ENCODE results near the gene CSNK1A1. TPM values are rescaled to one million over a fixed set of nuclear protein-coding genes. Genes with fewer than 3 reads are reported as not detected.

CSNK1A1 gene
- total RNA-seq, 1 experiment from 2014 or later = 244 TPM

DNA sequence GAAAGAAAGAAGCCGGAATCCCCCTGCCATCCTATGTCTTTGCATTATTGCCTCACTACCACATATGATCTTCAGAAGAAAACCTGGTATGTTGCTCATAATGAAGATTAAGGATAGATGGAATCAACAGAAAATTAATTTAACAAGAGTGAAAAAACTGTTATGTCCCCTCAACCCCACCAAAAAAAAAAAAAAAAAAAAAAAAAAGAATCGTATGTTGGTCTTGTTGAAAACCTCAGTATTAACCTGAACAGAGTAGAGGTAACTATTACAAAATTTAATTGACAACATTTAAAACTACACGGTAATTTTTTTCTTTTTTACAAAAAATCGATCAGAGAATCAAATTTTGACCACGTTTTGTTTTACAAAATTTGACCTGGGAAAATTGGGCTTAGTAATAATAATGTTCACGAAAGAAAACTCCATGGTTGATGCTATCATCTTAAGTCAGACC lies 827 bp upstream of the CSNK1A1 start:
- Histone ChIP-seq H3K4me1 (ENCODE audit: insufficient read depth, low read length, poor library complexity, severe bottlenecking) (peaks cover 24% of the 10 kb centered on the region), H3K27me3 (replicated peaks; ENCODE audit: insufficient read depth, low read depth, low read length, poor library complexity) (no peaks in the 10 kb centered on the region), H3K27ac (ENCODE audit: low read depth, low read length, poor library complexity, severe bottlenecking) (peak overlapping the region; percentile 95), H3K36me3 (ENCODE audit: insufficient read depth, low read length, poor library complexity, severe bottlenecking) (peaks cover 25% of the 10 kb centered on the region), H3K4me3 (ENCODE audit: low read depth, low read length, poor library complexity, severe bottlenecking) (peak overlapping the region; percentile 91), H3K9me3 (ENCODE audit: low read depth, low read length, poor library complexity, severe bottlenecking) (no peaks in the 10 kb centered on the region)
- BruUV-seq (replicated peaks) = no TSS peak
- POLR2A ChIA-PET (ENCODE audit: low non-redundant PET) = interaction anchor here (0.5 to 0.6 kb wide), 3 partner anchors 17 to 104 kb away, joined by 3 to 22 read pairs (median 3); no protein-coding TSS in a partner anchor
- intact Hi-C loops (cut with micrococcal nuclease; ENCODE audit: unreplicated experiment) = no loop called here
- TF ChIP-seq CTCF (conservative IDR thresholded peaks at IDR 0.05; ENCODE audit: low read depth, low read length) (no peak), EZH2 (IDR thresholded peaks at IDR 0.05; ENCODE audit: borderline replicate concordance, low read depth, low read length, poor library complexity, severe bottlenecking) (no peak)
- DNase-seq (ENCODE audit: low spot score) = no peak
- CTCF ChIA-PET = interaction anchor here (0.7 kb wide), 1 partner anchor 196 kb away, joined by 5 read pairs; no protein-coding TSS in a partner anchor

GRCh38 chr5:149550594-149551226 lies 529 bp downstream of the CSNK1A1 start:
- Histone ChIP-seq H3K27ac (ENCODE audit: low read depth, low read length, poor library complexity, severe bottlenecking) (peak overlapping the region; percentile 95), H3K4me3 (ENCODE audit: low read depth, low read length, poor library complexity, severe bottlenecking) (peak overlapping the region; percentile 91), H3K27me3 (replicated peaks; ENCODE audit: insufficient read depth, low read depth, low read length, poor library complexity) (no peaks in the 10 kb centered on the region), H3K9me3 (ENCODE audit: low read depth, low read length, poor library complexity, severe bottlenecking) (no peaks in the 10 kb centered on the region), H3K36me3 (ENCODE audit: insufficient read depth, low read length, poor library complexity, severe bottlenecking) (peaks cover 39% of the 10 kb centered on the region), H3K4me1 (ENCODE audit: insufficient read depth, low read length, poor library complexity, severe bottlenecking) (peaks cover 30% of the 10 kb centered on the region)
- peak; percentile 19 for DNase-seq (ENCODE audit: low spot score)
- CTCF ChIA-PET = no interaction called here
- TF ChIP-seq CTCF (conservative IDR thresholded peaks at IDR 0.05; ENCODE audit: low read depth, low read length) (no peak), EZH2 (IDR thresholded peaks at IDR 0.05; ENCODE audit: borderline replicate concordance, low read depth, low read length, poor library complexity, severe bottlenecking) (no peak)
- no TSS peak for BruUV-seq (replicated peaks)
- POLR2A ChIA-PET (ENCODE audit: low non-redundant PET) = no interaction called here
- intact Hi-C loops (cut with micrococcal nuclease; ENCODE audit: unreplicated experiment) = no loop called here

- Histone ChIP-seq H3K36me3 (ENCODE audit: insufficient read depth, low read length, poor library complexity, severe bottlenecking) (peaks cover 44% of the 10 kb centered on the region), H3K4me1 (ENCODE audit: insufficient read depth, low read length, poor library complexity, severe bottlenecking) (peaks cover 30% of the 10 kb centered on the region), H3K27me3 (replicated peaks; ENCODE audit: insufficient read depth, low read depth, low read length, poor library complexity) (no peaks in the 10 kb centered on the region), H3K4me3 (ENCODE audit: low read depth, low read length, poor library complexity, severe bottlenecking) (peak overlapping the region; percentile 91), H3K27ac (ENCODE audit: low read depth, low read length, poor library complexity, severe bottlenecking) (peak overlapping the region; percentile 95), H3K9me3 (ENCODE audit: low read depth, low read length, poor library complexity, severe bottlenecking) (no peaks in the 10 kb centered on the region)
- TF ChIP-seq CTCF (conservative IDR thresholded peaks at IDR 0.05; ENCODE audit: low read depth, low read length) (no peak), EZH2 (IDR thresholded peaks at IDR 0.05; ENCODE audit: borderline replicate concordance, low read depth, low read length, poor library complexity, severe bottlenecking) (no peak)
- DNase-seq (ENCODE audit: low spot score) = no peak
- POLR2A ChIA-PET (ENCODE audit: low non-redundant PET) = interaction anchor here (1.1 kb wide), 1 partner anchor 12 kb away, joined by 3 read pairs; no protein-coding TSS in a partner anchor
- BruUV-seq (replicated peaks) = TSS peak; percentile 36
- CTCF ChIA-PET = no interaction called here
- intact Hi-C loops (cut with micrococcal nuclease; ENCODE audit: unreplicated experiment) = no loop called here
Observed at GRCh38 chr5:149550268-149550583, 1.0 kb downstream of the CSNK1A1 start.

Data from A673 (cell line).